HG03064 (cell line): ENCODE data around the gene NT5E.
"Not testable (repeated sequence)": the region's sequence is repeated elsewhere in the genome, so short reads cannot be mapped to it uniquely, and the experiment has no call there.

Source experiments
- ATAC-seq: cut with Tn5 transposase; IDR thresholded peaks from one replicate; pipeline ENCODE4 v1.9.1; 2021; ENCODE audit warnings: low read depth; ENCODE audit not compliant: unreplicated experiment

The NT5E gene

GRCh38 chr6:85484948-85485347 lies 35.1 kb downstream of the NT5E start:
- no peak for ATAC-seq

GRCh38 chr6:85490516-85491248 lies 40.8 kb downstream of the NT5E start:
- ATAC-seq, result no peak

- ATAC-seq, result no peak
These were observed 43.5 kb downstream of the NT5E start for GRCh38 chr6:85493389-85493788.

- no peak for ATAC-seq
These were observed 45.0 kb downstream of the NT5E start for GRCh38 chr6:85494547-85495536.

GRCh38 chr6:85496009-85496579 lies 46.2 kb downstream of the NT5E start:
- ATAC-seq, result no peak

GRCh38 chr6:85496856-85497255 lies 47.0 kb downstream of the NT5E start:
- no peak for ATAC-seq

GRCh38 chr6:85498596-85499258 lies 48.8 kb downstream of the NT5E start:
- ATAC-seq, result no peak

- no peak for ATAC-seq
These were observed 56.7 kb downstream of the NT5E start for GRCh38 chr6:85506441-85507093.

GRCh38 chr6:85516168-85516567 lies 66.3 kb downstream of the NT5E start:
- no peak for ATAC-seq

GRCh38 chr6:85524281-85524680 lies 74.4 kb downstream of the NT5E start:
- ATAC-seq, result not testable (repeated sequence)

GRCh38 chr6:85537055-85537494 lies 87.2 kb downstream of the NT5E start:
- no peak for ATAC-seq

GRCh38 chr6:85544776-85545175 lies 94.9 kb downstream of the NT5E start:
- no peak for ATAC-seq
